ENCODE measurements around the gene FGF8. TPM values are rescaled to one million over a fixed set of nuclear protein-coding genes. Genes with fewer than 3 reads are reported as not detected.

Gene FGF8
- total and polyA plus RNA-seq, 2 of the 13 experiments (the other 11 are each of a cell fraction or from before 2014, with no cell fraction given): not detected

DNA sequence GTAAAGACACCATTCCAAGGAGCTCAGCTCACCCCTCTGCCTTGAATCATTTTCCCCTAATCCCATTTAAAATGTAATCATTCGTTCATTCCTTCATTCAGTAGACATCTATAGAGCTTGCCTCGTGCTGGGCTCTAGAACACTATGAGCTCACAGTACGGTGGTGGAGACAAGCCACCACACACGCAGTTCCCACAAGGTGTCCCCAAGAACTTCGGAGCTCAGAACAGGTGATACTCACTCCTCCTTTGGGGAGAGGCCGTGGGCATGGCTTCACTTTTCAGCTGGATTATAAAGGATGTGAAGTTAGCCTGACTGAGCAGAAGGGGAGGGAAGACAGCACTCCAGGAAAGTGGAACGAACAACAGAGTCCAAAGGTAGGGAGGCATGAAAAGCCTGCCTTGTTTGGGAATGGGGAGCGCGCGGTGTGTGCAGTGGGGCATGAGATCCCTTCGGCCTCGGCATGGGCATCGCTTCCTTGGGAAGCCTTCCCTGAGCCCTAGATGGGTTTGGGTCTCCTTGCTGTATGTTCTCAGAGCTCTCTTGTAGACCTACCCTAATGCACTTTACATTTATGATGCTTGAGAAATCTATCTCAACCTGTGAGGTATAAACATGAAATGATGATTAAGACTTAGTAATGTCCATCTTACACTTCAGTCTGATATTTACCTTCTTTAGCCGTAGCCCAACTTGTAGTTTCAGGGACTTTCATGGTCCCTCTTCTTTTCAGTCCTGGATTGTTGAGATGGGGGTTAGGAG lies 43.1 kb upstream of the FGF8 start (continued):
- TF ChIP-seq, protein P1, sequence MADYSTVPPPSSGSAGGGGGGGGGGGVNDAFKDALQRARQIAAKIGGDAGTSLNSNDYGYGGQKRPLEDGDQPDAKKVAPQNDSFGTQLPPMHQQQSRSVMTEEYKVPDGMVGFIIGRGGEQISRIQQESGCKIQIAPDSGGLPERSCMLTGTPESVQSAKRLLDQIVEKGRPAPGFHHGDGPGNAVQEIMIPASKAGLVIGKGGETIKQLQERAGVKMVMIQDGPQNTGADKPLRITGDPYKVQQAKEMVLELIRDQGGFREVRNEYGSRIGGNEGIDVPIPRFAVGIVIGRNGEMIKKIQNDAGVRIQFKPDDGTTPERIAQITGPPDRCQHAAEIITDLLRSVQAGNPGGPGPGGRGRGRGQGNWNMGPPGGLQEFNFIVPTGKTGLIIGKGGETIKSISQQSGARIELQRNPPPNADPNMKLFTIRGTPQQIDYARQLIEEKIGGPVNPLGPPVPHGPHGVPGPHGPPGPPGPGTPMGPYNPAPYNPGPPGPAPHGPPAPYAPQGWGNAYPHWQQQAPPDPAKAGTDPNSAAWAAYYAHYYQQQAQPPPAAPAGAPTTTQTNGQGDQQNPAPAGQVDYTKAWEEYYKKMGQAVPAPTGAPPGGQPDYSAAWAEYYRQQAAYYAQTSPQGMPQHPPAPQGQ (CRISPR knock-in tag; IDR thresholded peaks at IDR 0.05; ENCODE audit: borderline replicate concordance): no peak
- TF ChIP-seq ZNF781 (CRISPR knock-in tag; IDR thresholded peaks at IDR 0.05; ENCODE audit: borderline replicate concordance, not compliant biosample characterization): no peak
- TF ChIP-seq SRSF4 (IDR thresholded peaks at IDR 0.05; ENCODE audit: low read depth, low read length, poor library complexity, severe bottlenecking): no peak
- 0 out of 2 replicates have a peak, but pooled peaks have one; percentile 18 for TF ChIP-seq ZKSCAN8 (CRISPR knock-in tag; IDR thresholded peaks at IDR 0.05; ENCODE audit: borderline replicate concordance)
- TF ChIP-seq KMT2A (CRISPR knock-in tag; IDR thresholded peaks at IDR 0.05): 0 out of 2 replicates have a peak, but pooled peaks have one; percentile 32
- peak; percentile 44; the same call in 1 of the 2 replicates for TF ChIP-seq ZNF644 (CRISPR knock-in tag; IDR thresholded peaks at IDR 0.05; ENCODE audit: low read depth)
- TF ChIP-seq, protein P2, sequence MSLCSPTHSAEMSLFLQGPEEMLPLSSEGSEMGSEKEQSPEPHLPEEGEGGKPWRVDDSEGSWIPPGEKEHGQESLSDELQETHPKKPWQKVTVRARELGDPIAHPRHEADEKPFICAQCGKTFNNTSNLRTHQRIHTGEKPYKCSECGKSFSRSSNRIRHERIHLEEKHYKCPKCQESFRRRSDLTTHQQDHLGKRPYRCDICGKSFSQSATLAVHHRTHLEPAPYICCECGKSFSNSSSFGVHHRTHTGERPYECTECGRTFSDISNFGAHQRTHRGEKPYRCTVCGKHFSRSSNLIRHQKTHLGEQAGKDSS (CRISPR knock-in tag; IDR thresholded peaks at IDR 0.05; ENCODE audit: borderline replicate concordance, low read depth): no peak
